ENCODE measurements around the gene PTPRD.

Gene PTPRD

DNA sequence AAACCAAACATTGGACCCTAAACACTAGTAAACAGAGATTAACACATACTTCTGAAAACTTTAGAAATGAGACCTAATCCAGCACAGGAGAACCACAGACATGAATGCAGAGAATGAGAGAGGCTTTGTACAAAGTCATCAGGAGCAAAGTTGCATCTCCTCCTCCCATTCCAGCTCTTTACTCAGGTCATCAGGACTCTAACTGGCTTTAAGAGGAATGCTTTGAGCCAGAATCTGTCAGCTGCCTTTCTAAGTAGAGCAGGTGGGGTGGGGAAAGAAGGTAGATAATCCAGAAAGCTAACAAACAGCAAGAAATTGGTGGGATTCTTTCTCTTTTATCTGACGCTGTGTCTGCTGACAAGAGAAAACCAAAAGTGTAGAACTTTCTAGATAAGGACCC, 2230.5 kb downstream of the PTPRD start:
- TF ChIP-seq, protein P1, sequence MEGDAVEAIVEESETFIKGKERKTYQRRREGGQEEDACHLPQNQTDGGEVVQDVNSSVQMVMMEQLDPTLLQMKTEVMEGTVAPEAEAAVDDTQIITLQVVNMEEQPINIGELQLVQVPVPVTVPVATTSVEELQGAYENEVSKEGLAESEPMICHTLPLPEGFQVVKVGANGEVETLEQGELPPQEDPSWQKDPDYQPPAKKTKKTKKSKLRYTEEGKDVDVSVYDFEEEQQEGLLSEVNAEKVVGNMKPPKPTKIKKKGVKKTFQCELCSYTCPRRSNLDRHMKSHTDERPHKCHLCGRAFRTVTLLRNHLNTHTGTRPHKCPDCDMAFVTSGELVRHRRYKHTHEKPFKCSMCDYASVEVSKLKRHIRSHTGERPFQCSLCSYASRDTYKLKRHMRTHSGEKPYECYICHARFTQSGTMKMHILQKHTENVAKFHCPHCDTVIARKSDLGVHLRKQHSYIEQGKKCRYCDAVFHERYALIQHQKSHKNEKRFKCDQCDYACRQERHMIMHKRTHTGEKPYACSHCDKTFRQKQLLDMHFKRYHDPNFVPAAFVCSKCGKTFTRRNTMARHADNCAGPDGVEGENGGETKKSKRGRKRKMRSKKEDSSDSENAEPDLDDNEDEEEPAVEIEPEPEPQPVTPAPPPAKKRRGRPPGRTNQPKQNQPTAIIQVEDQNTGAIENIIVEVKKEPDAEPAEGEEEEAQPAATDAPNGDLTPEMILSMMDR (IDR thresholded peaks at IDR 0.05; ENCODE audit: low read depth, low read length) = no peak
- H3K4me3 ChIP-seq (ENCODE audit: low read depth, low read length) = no peak overlapping the region

DNA sequence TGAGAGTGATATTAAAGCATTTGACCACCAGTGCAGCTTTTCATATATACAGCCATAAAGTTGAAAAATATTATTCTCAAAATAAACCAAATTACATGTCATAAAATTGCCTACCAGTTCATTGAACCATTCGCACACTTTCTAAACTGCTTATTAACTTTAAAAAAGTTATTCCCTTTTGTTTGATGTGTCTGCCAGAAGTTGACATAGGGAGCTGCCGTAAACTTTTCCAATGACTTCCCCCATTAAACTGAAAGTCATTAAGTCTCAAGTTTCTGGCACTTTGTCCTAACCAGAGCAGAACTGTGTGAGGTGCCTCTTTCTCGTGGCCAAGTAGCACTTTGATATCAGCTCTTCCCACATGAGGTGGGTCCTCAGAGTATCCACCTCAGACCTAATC, 2231.2 kb downstream of the PTPRD start:
- no peak overlapping the region for H3K4me3 ChIP-seq (ENCODE audit: low read depth, low read length)
- TF ChIP-seq, protein P1 (IDR thresholded peaks at IDR 0.05; ENCODE audit: low read depth, low read length) = no peak

DNA sequence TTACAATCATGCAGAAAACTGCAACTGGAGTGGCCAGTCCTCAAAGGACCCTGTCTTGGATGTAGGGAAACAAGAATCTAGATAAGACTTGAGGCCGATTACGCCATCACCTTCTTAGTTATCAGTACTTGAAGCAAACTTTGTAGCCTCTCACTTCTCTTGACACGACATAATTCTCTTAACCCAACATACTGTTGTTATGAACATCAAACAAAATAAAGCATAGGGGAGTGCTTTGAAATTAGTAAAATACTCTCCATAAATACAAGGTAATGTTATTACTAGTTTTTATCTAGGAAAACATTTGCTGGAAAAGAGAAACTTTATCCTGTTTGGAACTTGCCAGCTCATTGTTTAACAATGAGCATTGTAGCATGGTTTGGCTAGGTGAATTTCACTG, 2238.3 kb downstream of the PTPRD start:
- H3K4me3 ChIP-seq (ENCODE audit: low read depth, low read length) = no peak overlapping the region
- TF ChIP-seq, protein P1 (IDR thresholded peaks at IDR 0.05; ENCODE audit: low read depth, low read length) = no peak

DNA sequence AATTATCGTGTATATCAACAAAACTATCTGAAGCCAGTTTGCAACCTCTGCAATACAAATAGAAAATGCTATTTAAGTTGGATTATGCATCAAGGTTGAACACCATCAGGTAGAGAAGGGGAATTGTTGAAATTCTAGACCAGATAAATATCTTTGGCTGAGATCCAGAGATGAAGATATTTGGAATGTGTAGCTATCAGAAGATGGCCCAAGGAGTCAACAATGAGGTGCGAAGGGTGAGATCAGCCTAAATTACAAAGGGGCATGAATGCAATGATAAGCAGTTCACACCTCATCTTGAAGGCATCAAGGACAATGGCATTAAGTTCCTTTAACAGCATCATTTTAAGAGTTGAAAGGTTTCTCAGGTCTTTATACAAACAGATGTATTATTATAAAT, 2241.1 kb downstream of the PTPRD start:
- no peak overlapping the region for H3K4me3 ChIP-seq (ENCODE audit: low read depth, low read length)
- TF ChIP-seq, protein P1 (IDR thresholded peaks at IDR 0.05; ENCODE audit: low read depth, low read length) = no peak

DNA sequence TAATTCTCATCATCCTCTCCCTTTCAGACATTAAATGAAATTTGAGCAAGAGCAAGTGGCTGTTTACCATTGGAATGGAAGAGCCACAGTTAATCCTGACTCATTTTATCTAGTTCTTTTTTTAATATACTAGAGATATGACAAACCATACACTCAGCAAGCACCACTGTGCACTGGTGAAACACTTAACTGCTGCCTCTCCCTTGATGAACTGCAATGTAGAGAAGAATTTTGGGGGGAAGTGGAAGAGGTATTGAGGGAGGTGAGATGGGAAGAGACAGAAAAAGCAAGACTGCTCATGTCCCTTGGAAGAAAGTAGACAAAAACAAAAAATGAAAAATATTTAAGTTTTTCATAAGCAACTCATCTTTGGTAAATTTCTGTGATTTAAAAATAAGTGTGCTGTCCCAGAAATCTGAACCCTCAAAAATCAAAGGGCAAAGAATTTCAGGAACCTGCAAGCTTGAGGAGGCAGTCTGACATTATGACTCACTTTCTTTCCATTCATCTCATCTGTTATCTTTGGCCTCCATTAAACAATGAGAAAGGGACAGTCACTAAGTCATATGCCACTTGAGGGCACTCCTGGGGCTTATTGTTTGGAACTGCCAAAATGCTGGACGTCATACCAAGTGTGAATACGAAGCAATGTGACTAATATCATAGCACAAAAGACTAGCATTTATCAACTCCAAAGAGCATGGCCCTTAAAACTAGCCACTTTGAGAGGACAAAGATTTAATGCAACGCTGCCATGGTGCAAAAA, 2246.5 kb downstream of the PTPRD start:
- no peak overlapping the region for H3K4me3 ChIP-seq (ENCODE audit: low read depth, low read length)
- TF ChIP-seq, protein P1 (IDR thresholded peaks at IDR 0.05; ENCODE audit: low read depth, low read length) = no peak

DNA sequence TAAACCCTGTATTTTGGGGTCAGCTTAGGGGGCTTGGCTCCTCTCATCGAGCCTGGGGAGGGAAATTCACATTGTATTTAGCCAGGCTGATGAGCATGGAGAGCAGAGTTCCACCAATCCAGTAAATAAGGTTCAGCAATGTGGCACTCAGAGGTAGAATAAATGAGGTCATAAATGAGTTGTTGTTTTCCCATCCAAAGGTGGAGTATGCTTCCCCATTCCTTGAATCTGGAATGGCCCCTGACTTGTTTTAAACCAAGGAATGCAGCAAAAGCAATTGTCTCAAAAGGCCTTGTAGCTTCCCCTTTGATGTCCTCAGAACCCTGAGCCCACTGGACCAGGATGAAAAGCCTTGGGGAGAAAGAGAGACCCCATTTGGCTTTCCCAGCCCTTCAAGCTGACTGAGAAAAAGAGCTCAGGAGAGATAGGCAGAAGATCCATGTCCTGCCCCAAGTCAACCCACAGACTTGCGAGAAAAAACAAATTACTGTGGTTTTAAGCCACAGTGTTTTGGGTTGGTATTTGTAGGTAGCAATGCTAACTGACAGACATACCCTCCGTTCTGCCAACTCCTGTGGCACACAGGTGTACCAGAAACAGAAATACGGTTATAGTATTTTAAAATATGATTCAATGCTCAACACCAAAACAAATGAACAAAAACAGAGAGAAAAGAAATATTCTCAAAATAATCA, 2247.2 kb downstream of the PTPRD start:
- TF ChIP-seq, protein P1 (IDR thresholded peaks at IDR 0.05; ENCODE audit: low read depth, low read length) = no peak
- no peak overlapping the region for H3K4me3 ChIP-seq (ENCODE audit: low read depth, low read length)

DNA sequence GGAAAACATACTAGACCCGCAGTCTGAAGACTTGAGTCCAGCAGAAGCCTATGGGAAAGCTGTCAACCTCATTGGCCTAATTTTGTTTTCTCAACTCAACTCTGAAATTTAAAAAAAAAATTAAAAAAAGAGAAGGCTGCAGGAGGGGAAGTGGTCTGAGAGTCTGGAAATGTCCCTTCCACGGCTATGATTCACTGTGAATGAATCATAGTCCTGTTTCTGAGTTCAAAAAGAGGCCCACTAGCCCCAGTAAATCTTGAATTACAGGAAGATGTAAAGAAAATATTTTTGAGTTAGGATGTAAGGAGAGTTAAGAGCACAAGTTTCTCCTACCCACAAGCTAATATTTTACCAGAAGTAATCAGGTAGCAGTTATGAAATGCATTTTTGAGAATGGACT, 2247.8 kb downstream of the PTPRD start:
- TF ChIP-seq, protein P1 (IDR thresholded peaks at IDR 0.05; ENCODE audit: low read depth, low read length) = no peak
- no peak overlapping the region for H3K4me3 ChIP-seq (ENCODE audit: low read depth, low read length)
